HG03025 (cell line): Measurements from ENCODE around the gene PHF5A.
"Not testable (repeated sequence)": the region's sequence is repeated elsewhere in the genome, so short reads cannot be mapped to it uniquely, and the experiment has no call there.

Experiments
- ATAC-seq: cut with Tn5 transposase; IDR thresholded peaks from one replicate; pipeline ENCODE4 v1.9.1; 2021; ENCODE audit warnings: mild to moderate bottlenecking, moderate library complexity; ENCODE audit not compliant: unreplicated experiment, low FRiP score

Gene PHF5A

DNA sequence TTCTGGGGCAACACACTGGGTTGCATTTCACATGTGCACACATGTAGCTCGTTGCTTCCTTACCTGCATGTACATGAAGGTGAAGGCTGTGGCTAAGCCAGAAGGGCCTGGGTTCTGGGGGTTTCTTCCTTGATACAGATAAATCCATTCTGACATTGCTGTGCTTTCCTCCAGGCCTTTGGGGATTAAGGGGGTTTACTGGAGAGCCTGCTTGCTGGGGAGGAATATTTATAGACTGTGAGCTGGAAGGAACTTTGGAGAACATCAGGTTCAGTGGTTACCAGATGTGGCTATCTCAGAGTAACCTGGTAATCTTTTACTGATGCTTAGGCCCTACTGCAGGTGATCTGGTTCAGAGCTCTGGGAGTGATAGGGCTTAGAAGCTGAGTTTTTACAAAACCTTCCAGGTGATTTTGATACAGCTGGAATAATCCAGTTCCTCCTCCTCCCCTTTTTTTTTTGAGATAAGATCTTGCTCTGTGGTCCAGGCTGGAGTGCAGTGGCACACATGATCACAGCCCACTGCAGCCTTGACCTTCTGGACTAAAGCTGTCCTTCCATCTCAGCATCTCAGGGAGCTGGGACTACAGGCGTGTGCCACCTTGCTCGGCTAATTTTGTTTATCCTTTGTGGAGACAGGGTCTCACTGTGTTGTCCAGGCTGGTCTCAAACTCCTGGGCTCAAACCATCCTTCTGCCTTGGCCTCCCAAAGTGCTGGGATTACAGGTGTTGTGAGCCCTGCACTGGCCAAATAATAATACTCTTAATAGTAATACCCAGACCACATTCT, 20.3 kb upstream of the PHF5A start:
- ATAC-seq, result no peak

GRCh38 chr22:41488076-41488475, 19.6 kb upstream of the PHF5A start:
- no peak for ATAC-seq

DNA sequence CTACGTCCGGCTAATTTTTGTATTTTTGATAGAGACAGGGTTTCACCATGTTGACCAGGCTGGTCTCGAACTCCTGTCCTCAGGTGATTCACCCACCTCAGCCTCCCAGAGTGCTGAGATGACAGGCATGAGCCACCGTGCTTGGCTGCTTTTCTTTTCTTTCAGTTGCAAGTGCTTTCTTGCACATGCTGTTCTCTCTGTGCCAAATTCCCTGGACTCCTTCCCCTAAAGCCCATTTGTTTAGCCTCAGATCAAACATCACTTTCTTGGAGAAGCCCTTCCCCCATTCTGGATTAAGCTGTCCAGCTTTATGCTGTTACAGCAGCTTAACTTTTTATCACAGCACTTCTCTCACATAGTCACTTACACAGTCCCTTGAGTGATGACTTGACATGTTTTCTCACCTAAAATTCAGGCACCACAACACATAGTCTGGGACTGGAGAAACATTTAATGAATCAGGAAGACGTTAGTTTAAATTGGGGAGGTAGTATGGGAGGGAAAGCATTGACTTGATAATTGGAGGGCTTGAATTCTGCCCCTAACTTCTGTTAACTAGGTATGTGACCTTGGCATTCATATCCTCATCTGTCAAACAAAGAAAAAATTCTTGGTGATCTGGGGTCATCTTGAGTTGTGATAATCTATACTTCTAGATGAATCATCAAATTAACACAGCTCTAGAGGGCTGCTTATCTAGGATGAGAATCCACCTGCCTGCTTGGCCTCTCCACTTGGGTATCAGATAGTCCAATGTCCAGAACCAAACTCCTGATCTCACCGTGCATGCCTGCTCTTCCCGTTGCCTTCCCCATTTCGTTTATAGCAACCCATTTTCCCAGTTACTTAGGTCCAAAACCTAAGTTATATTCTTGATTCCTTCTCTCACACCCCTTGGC, 18.8 kb upstream of the PHF5A start:
- ATAC-seq, result no peak

- no peak for ATAC-seq
Measured at GRCh38 chr22:41485033-41485432, 16.5 kb upstream of the PHF5A start.

DNA sequence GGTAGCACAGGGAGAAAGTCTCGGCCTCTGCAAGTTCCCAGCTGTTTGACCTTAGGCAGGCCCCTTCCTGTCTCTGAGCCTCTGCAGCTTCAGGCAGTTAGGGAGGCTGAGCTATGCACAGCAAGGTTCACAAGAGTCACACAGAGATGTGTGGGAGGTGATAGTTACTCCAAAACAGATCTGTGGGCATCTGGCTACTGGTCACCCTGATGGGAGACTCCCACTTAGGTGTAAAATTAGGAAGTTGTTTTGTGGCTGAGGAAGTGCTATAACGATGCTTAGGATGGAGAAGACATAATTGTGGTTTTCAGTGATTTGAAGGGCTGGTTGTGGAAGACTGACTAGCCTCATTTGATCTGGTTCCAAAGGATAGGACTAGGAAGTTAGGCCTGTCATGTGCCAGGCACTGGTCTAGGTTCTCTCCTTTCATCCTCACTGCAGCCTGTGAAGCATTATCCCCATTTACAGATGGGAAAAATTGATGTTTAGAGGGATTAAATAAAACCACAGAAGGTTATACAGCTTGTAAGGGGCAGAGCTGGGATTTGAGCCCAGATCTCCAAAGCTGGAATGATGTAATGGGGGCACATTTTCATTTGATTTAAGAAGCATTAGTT, 13.9 kb upstream of the PHF5A start:
- ATAC-seq, result no peak

- no peak for ATAC-seq
Measured at GRCh38 chr22:41481925-41482318, 13.4 kb upstream of the PHF5A start.

DNA sequence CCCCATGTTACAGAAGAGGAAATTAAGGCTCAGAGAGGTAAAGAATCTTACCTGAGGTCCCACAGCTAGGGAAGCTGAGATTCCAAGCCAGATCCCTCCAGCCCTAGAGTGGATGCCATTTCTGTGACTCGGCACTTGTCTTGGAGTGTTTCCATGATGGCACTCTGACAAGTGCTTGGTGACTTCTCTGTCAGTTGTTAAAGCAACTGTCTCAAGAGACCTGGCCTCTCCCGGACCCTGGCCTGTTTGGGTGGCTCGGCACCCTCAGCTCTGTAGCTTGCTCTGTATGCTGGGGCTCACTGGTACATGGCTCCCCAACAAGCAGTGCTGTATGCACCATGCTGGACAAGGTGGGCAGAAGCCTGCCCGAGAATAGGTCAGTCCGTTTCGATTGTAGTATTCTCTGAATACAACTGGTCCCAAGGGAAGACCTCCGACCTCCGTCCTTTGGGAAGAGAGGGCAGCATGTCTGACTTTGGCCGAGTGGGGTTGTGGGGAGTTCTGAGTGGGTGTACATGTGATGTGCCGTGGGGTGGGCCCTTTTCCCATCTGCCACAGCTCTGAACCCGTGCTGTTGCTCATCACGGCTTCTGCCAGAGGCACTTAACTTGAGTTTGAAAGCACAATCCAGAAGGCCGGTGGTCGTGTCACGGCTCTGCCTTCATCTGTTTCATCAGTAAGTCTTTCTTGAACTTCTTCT, 12.8 kb upstream of the PHF5A start:
- no peak for ATAC-seq

GRCh38 chr22:41480397-41480735, 11.9 kb upstream of the PHF5A start:
- no peak for ATAC-seq

GRCh38 chr22:41479671-41480396, 11.3 kb upstream of the PHF5A start:
- no peak for ATAC-seq

DNA sequence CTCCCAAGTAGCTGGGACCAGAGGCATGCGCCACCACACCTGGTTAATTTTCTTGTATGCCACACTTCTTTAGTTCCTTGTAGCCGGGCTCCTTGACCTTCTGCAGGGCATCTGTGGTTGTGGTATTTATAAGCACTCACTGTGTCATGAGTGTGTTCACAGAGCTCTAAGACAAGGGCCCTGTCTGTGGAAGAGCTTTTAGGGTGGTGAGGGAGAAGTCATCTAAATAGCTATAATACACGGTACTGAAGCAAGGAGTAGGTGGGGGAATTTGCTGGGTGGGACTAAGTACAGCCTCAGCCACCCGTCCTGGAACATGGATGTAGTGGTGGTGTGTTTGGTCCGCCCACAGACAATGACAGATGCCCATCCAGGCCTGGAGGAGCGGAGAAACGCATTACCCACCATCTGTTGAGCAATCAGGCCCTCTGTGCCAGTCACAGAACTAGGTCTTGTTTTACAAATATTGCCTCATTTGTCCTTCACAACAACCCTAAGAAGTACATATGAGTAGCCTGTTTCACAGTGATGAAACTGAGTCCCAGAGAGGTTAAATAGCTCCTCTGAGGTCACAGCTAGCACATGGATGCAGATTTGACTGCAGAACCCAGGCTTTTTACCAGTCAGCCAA, 10.5 kb upstream of the PHF5A start:
- ATAC-seq, result no peak

GRCh38 chr22:41478473-41478872, 10.0 kb upstream of the PHF5A start:
- ATAC-seq, result no peak

GRCh38 chr22:41474872-41475451, 6.5 kb upstream of the PHF5A start:
- ATAC-seq, result no peak

GRCh38 chr22:41471568-41471967, 3.1 kb upstream of the PHF5A start:
- ATAC-seq, result no peak

DNA sequence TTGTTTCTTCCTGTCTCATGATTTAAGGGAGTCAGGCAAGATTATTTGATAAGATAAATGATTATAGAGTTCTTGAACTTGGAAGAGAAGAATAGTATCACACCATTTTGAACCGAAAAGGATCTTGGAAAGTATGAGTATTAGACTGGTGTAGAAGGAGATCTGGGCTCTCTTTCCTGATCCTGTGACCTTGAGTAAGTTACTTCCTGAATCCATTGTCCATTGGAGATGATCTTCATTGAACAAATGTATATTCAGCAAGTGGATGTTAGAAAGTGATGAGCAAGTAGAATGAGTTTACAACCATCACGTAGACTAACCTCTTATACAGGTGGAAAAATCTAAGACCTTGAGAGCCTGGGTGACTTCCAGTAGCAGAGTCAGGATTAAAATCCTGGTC, 2.4 kb upstream of the PHF5A start:
- ATAC-seq, result no peak

GRCh38 chr22:41469218-41469851, 843 bp upstream of the PHF5A start:
- ATAC-seq, result peak; percentile 16

DNA sequence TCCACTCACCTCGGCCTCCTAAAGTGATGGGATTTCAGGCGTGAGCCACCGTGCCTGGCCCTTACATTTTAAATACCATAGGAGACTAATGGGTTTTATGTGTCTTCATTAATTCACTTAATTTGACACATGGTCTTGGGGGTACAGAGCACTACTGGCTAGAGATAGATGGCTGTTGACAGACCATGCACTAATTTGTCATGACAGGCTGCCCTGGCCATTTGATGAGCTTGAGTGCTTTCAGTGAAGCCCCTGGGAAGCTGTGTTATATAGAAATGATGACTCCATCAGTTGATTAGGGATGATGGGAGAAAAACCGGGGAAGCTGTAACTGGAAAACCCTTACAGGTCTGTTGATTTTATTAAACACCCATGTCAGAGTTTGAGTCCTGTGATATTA, 6.6 kb downstream of the PHF5A start:
- no peak for ATAC-seq

GRCh38 chr22:41460071-41460470, 8.4 kb downstream of the PHF5A start:
- not testable (repeated sequence) for ATAC-seq

GRCh38 chr22:41459431-41459830, 9.1 kb downstream of the PHF5A start:
- no peak for ATAC-seq
